B cell (primary cell): Measurements from ENCODE around the gene ITPRIPL2. TPM values are rescaled to one million over a fixed set of nuclear protein-coding genes. Genes with fewer than 3 reads are reported as not detected.

Experiments
- ATAC-seq: fragments of 200-7000 bp; cut with Tn5 transposase; one replicate; pipeline ENCODE4 v1.10.0; 2021; ENCODE audit warnings: low read depth, mild to moderate bottlenecking, moderate number of reproducible peaks, moderate library complexity
- CTCF ChIA-PET: fragments of 350-600 bp; sonication (Branson Sonifier 250); formaldehyde crosslinking; loops from one replicate; lab custom pipeline; 2021; ENCODE audit warnings: antibody characterized with exemption, inconsistent platforms; lab: Charles Lee
- POLR2A ChIA-PET: fragments of 350-600 bp; sonication (Branson Sonifier 250); formaldehyde crosslinking; loops from one replicate; lab custom pipeline; 2021; ENCODE audit warnings: antibody characterized with exemption; lab: Charles Lee
- DNase-seq: peaks from one replicate; pipeline ENCODE4 v3.0.0; 2013
- H2AFZ ChIP-seq: 2 replicates; pipeline ENCODE4 v1.6.1; 2012; ENCODE audit warnings: mild to moderate bottlenecking, low read depth, low read length; ENCODE audit not compliant: insufficient read depth, poor library complexity, severe bottlenecking
- H3K27ac ChIP-seq, 2 donors: 1 replicate in 1 of 2; 2 replicates in 1 of 2; pipeline ENCODE4 v1.5.1; 2012 to 2013; ENCODE audit warnings: low read length in 2 of 2, mild to moderate bottlenecking in 2 of 2, moderate library complexity in 1 of 2
- H3K27me3 ChIP-seq, 4 experiments: fragments of 200-600 bp in 1 of 4; sonication (generic) in 1 of 4; replicated peaks in 1 of 4; 1 replicate in 2 of 4; 2 replicates in 2 of 4; pipeline versions ENCODE4 v1.6.1 to v1.7.0; 2013 to 2016; ENCODE audit warnings: low read length in 3 of 4, mild to moderate bottlenecking in 2 of 4, mixed read lengths in 1 of 4, moderate library complexity in 1 of 4; ENCODE audit not compliant: insufficient read depth in 4 of 4, control insufficient read depth in 3 of 4; ENCODE audit errors: control extremely low read depth in 1 of 4
- H3K36me3 ChIP-seq, 2 experiments: replicated peaks in 1 of 2; 1 replicate in 1 of 2; 2 replicates in 1 of 2; pipeline versions ENCODE4 v1.6.1 to v1.7.1; 2013; ENCODE audit warnings: low read length in 1 of 2; ENCODE audit not compliant: insufficient read depth in 2 of 2, control insufficient read depth in 1 of 2; ENCODE audit errors: control extremely low read depth in 1 of 2, extremely low read depth in 1 of 2
- H3K4me1 ChIP-seq, 2 donors: fragments of 200-600 bp in 1 of 2; sonication (generic) in 1 of 2; 1 replicate in 1 of 2; 2 replicates in 1 of 2; pipeline versions ENCODE4 v1.5.1 to v1.6.1; 2013 to 2017; ENCODE audit warnings: low read length in 2 of 2; ENCODE audit not compliant: control insufficient read depth in 2 of 2, insufficient read depth in 2 of 2
- H3K4me2 ChIP-seq: replicated peaks from 2 replicates; pipeline ENCODE3; 2012; ENCODE audit warnings: mild to moderate bottlenecking, low read depth, low read length; ENCODE audit not compliant: poor library complexity, severe bottlenecking
- H3K4me3 ChIP-seq, 5 experiments: fragments of 200-600 bp in 1 of 5; sonication (generic) in 1 of 5; 1 replicate in 3 of 5; 2 replicates in 2 of 5; pipeline versions ENCODE4 v1.5.1 to v1.7.0; 2011 to 2016; ENCODE audit warnings: low read length in 4 of 5, mild to moderate bottlenecking in 4 of 5, low read depth in 2 of 5, control low read depth in 1 of 5, moderate library complexity in 1 of 5; ENCODE audit not compliant: insufficient read depth in 1 of 5; ENCODE audit errors: control extremely low read depth in 1 of 5, extremely low read depth in 1 of 5
- H3K79me2 ChIP-seq: fragments of 200-600 bp; sonication (generic); one replicate; pipeline ENCODE4 v1.6.0; 2016; ENCODE audit warnings: low read length; ENCODE audit not compliant: control insufficient read depth, insufficient read depth
- H3K9ac ChIP-seq: fragments of 200-600 bp; sonication (generic); 2 replicates; pipeline ENCODE4 v1.6.1; 2017; ENCODE audit warnings: mild to moderate bottlenecking, low read length, moderate library complexity
- H3K9me3 ChIP-seq, 3 donors: one replicate each; pipeline versions ENCODE4 v1.6.1 to v1.7.1; 2013; ENCODE audit warnings: low read length in 2 of 3; ENCODE audit not compliant: control insufficient read depth in 2 of 3, insufficient read depth in 1 of 3; ENCODE audit errors: control extremely low read depth in 1 of 3
- H4K20me1 ChIP-seq: 2 replicates; pipeline ENCODE4 v1.6.0; 2012; ENCODE audit warnings: mild to moderate bottlenecking, low read length; ENCODE audit not compliant: insufficient read depth, control insufficient read depth, poor library complexity, severe bottlenecking
- H3K27ac Mint-ChIP-seq: one replicate; pipeline ENCODE4 v1.8.0; 2021; ENCODE audit warnings: mixed read lengths
- H3K27me3 Mint-ChIP-seq: one replicate; pipeline ENCODE4 v1.8.0; 2021; ENCODE audit warnings: mixed read lengths
- H3K4me1 Mint-ChIP-seq: one replicate; pipeline ENCODE4 v1.8.0; 2021; ENCODE audit warnings: mixed read lengths
- H3K4me3 Mint-ChIP-seq: one replicate; pipeline ENCODE4 v1.8.0; 2021; ENCODE audit warnings: mixed read lengths
- H3K9me3 Mint-ChIP-seq: one replicate; pipeline ENCODE4 v1.8.0; 2022; ENCODE audit warnings: mixed read lengths; ENCODE audit not compliant: insufficient read depth
- EZH2 ChIP-seq: IDR thresholded peaks from 2 replicates; pipeline ENCODE4 v1.6.1; 2012; ENCODE audit warnings: borderline replicate concordance, low read depth, mild to moderate bottlenecking, moderate library complexity, low read length; ENCODE audit not compliant: insufficient read depth, poor library complexity, severe bottlenecking
- WGBS: methylation state at CpG from one replicate; pipeline ENCODE4 v1.1.5; 2013; ENCODE audit warnings: missing lambda C conversion rate; ENCODE audit not compliant: insufficient coverage; 5-methylcytosine and 5-hydroxymethylcytosine counted together
- intact Hi-C: fragments of 100-400 bp; cut with micrococcal nuclease; formaldehyde crosslinking; loops from one replicate; pipeline ENCODE4 v1.10.0; 2022
- polyA plus RNA-seq: library from polyadenylated mRNA; depleted of rRNA; stranded (reverse); fragments of >200 nt; gene quantifications from 2 replicates; pipeline ENCODE4 v1.2.3, GENCODE V29; 2012
- total RNA-seq, 2 donors: library from RNA; stranded (reverse); fragments of 120-200 nt in 1 of 2; gene quantifications; 1 replicate in 1 of 2; 2 replicates in 1 of 2; pipeline versions ENCODE4 v1.2.3 to v1.2.4, GENCODE V29; 2013 to 2022
- TF ChIP-seq, protein P1 (sequence below): fragments of 200-600 bp; IDR thresholded peaks from one replicate; pipeline ENCODE4 v1.8.0; 2022; ENCODE audit warnings: antibody characterized with exemption, mild to moderate bottlenecking

Gene ITPRIPL2
- total and polyA plus RNA-seq, 2 donors (not counting 1 experiment from before 2014, with no cell fraction given), result 1.1 to 15.4 TPM

DNA sequence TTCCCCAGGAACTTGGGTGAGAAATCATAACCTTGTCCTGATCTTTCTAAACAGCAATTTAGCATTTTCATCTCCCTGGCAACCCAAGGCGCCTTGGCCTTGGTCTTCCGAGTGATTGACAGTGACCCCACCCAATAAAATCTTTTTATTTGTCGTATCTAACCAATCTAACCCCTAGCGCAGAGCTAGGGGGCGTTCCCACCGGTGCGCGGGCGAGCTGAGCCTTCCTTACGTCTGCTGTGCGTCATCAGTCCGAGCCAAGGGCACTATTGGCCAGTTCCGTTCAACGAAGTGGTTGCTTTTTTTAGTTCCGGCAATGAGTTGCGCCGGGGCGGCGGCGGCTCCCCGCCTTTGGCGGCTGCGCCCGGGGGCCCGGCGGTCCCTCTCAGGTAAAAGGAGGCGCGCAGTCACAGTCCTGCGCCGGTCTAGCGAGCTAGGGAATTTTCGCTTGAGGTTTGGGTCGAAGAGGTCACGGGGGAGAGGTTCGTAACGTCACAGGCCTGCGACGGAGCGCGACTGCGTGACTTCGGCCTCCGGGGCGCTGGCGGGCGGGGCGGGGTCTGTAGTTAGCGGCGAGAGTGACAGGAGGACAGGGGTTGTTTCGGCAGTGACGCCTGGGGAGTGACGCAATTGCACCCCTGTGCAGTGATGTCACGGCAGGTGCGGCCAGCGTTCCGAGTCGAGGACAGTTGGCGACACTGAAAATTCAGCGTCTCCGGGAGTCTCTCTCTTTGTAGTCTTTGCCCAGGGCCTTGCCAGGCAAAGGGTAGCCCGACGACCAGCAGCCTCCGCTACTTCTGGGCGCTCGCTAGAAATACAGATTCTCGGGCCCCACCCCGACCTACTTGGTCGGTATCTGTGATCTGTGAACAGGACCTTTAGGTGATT, 46.2 kb upstream of the ITPRIPL2 start, which contains the start of gene COQ7:
Gene COQ7, plus strand, starts transcription at position 266 of the 888 bp plus-strand sequence. Its CDS starts 51 bp downstream, at position 317.
- no peak for TF ChIP-seq EZH2
- TF ChIP-seq, protein P1, sequence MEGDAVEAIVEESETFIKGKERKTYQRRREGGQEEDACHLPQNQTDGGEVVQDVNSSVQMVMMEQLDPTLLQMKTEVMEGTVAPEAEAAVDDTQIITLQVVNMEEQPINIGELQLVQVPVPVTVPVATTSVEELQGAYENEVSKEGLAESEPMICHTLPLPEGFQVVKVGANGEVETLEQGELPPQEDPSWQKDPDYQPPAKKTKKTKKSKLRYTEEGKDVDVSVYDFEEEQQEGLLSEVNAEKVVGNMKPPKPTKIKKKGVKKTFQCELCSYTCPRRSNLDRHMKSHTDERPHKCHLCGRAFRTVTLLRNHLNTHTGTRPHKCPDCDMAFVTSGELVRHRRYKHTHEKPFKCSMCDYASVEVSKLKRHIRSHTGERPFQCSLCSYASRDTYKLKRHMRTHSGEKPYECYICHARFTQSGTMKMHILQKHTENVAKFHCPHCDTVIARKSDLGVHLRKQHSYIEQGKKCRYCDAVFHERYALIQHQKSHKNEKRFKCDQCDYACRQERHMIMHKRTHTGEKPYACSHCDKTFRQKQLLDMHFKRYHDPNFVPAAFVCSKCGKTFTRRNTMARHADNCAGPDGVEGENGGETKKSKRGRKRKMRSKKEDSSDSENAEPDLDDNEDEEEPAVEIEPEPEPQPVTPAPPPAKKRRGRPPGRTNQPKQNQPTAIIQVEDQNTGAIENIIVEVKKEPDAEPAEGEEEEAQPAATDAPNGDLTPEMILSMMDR, result no peak
- under 1% methylated on average over 68 of the region's 68 CpGs for WGBS
- intact Hi-C loops, result loop anchor here (1.0 to 5.0 kb wide), 2 partner anchors 100 to 456 kb away; partner anchors contain the start of genes CCP110 and SYT17
- Histone ChIP-seq H3K36me3 (peaks cover 0 to 1% of the 10 kb centered on the region in 2 experiments), H4K20me1 (no peaks in the 10 kb centered on the region), H3K9ac (peak within 1 kb of the TSS; percentile 98), H3K4me3 (peak within 1 kb of the TSS; percentile 78 to 91 (median 79)), H3K9me3 (no peaks in the 10 kb centered on the region), H3K79me2 (peaks cover 2% of the 10 kb centered on the region), H3K4me1 (peaks cover 8 to 14% of the 10 kb centered on the region in 2 donors), H3K27me3 (no peaks in the 10 kb centered on the region), H2AFZ (peak within 1 kb of the TSS; percentile 87), H3K27ac (peak within 1 kb of the TSS; percentile 99 to 100), H3K4me2 (peak within 1 kb of the TSS; percentile 84)
- Mint-ChIP-seq H3K27ac (peak within 1 kb of the TSS; percentile 99), H3K9me3 (no peaks in the 10 kb centered on the region), H3K27me3 (peaks cover 8% of the 10 kb centered on the region), H3K4me1 (peaks cover 14% of the 10 kb centered on the region), H3K4me3 (peak within 1 kb of the TSS; percentile 91)
- peak; percentile 90 for ATAC-seq
- CTCF ChIA-PET, result interaction anchor here (0.6 to 1.3 kb wide), 5 partner anchors 18 to 457 kb away, joined by 3 to 11 read pairs (median 4); partner anchors contain the start of gene ARL6IP1
- POLR2A ChIA-PET, result interaction anchor here (1.0 to 1.7 kb wide), 4 partner anchors 18 to 488 kb away, joined by 3 to 11 read pairs (median 6); partner anchors contain the start of genes RPS15A and VPS35L
- peak; percentile 100 for DNase-seq
